Mesenchymal stem cell (in vitro differentiated cells and primary cell): Measurements from ENCODE around the gene TTLL12.

Experiments
- DNase-seq: peaks from one replicate; pipeline ENCODE4 v3.0.0-alpha.2; 2013
- H2AFZ ChIP-seq: one replicate; pipeline ENCODE4 v1.6.1; 2013; ENCODE audit warnings: low read depth, mild to moderate bottlenecking, control low read depth, inconsistent platforms, low read length, moderate library complexity
- H2AK5ac ChIP-seq: 2 replicates; pipeline ENCODE4 v1.6.1; 2013; ENCODE audit warnings: low read length, moderate library complexity, mild to moderate bottlenecking, inconsistent platforms; ENCODE audit not compliant: severe bottlenecking
- H2BK120ac ChIP-seq: one replicate; pipeline ENCODE4 v1.6.1; 2013; ENCODE audit warnings: low read depth, mild to moderate bottlenecking, inconsistent platforms, low read length, moderate library complexity
- H2BK12ac ChIP-seq, 2 experiments: one replicate each; pipeline ENCODE4 v1.6.1; 2013; ENCODE audit warnings: inconsistent platforms in 2 of 2, low read length in 2 of 2, mild to moderate bottlenecking in 2 of 2, moderate library complexity in 2 of 2, control low read depth in 1 of 2
- H2BK15ac ChIP-seq: one replicate; pipeline ENCODE4 v1.6.1; 2013; ENCODE audit warnings: mild to moderate bottlenecking, low read depth, inconsistent platforms; ENCODE audit not compliant: poor library complexity, severe bottlenecking
- H2BK5ac ChIP-seq: 2 replicates; pipeline ENCODE4 v1.6.1; 2013; ENCODE audit warnings: low read depth, mild to moderate bottlenecking, low read length, control low read depth, inconsistent platforms; ENCODE audit not compliant: poor library complexity, severe bottlenecking
- H3K14ac ChIP-seq, 2 experiments: one replicate each; pipeline ENCODE4 v1.6.1; 2013; ENCODE audit warnings: inconsistent platforms in 2 of 2, low read length in 2 of 2, control low read depth in 1 of 2, mild to moderate bottlenecking in 1 of 2, moderate library complexity in 1 of 2
- H3K18ac ChIP-seq, 2 experiments: one replicate each; pipeline ENCODE4 v1.6.1; 2013; ENCODE audit warnings: inconsistent platforms in 2 of 2, low read length in 2 of 2, control low read depth in 1 of 2, low read depth in 1 of 2, mild to moderate bottlenecking in 1 of 2
- H3K23ac ChIP-seq, 2 experiments: one replicate each; pipeline ENCODE4 v1.6.1; 2013; ENCODE audit warnings: inconsistent platforms in 2 of 2, low read length in 2 of 2, mild to moderate bottlenecking in 2 of 2, moderate library complexity in 2 of 2, control low read depth in 1 of 2
- H3K27ac ChIP-seq: 2 replicates; pipeline ENCODE4 v1.5.1; 2013; ENCODE audit warnings: mild to moderate bottlenecking, moderate library complexity, low read length, control low read depth, inconsistent platforms; ENCODE audit not compliant: poor library complexity, severe bottlenecking
- H3K27me3 ChIP-seq, 2 experiments: 2 replicates each; pipeline versions ENCODE4 v1.6.1 to v1.7.0; 2013; ENCODE audit warnings: low read length in 2 of 2, mild to moderate bottlenecking in 2 of 2, moderate library complexity in 2 of 2, control low read depth in 1 of 2, inconsistent platforms in 1 of 2; ENCODE audit not compliant: control insufficient read depth in 1 of 2, insufficient read depth in 1 of 2
- H3K36me3 ChIP-seq, 2 experiments: 2 replicates each; pipeline versions ENCODE4 v1.6.1 to v1.7.0; 2013; ENCODE audit warnings: low read length in 2 of 2, control low read depth in 1 of 2, inconsistent platforms in 1 of 2, low read depth in 1 of 2, mild to moderate bottlenecking in 1 of 2; ENCODE audit not compliant: insufficient read depth in 2 of 2, control insufficient read depth in 1 of 2
- H3K4ac ChIP-seq, 2 experiments: one replicate each; pipeline ENCODE4 v1.6.1; 2013; ENCODE audit warnings: inconsistent platforms in 2 of 2, low read length in 2 of 2, mild to moderate bottlenecking in 2 of 2, moderate library complexity in 2 of 2, control low read depth in 1 of 2, low read depth in 1 of 2
- H3K4me1 ChIP-seq: 2 replicates; pipeline ENCODE4 v1.6.1; 2013; ENCODE audit warnings: low read depth, low read length, control low read depth; ENCODE audit not compliant: control insufficient read depth, insufficient read depth
- H3K4me2 ChIP-seq: 2 replicates; pipeline ENCODE4 v1.6.1; 2013; ENCODE audit warnings: low read length, mild to moderate bottlenecking, inconsistent platforms; ENCODE audit not compliant: poor library complexity, severe bottlenecking
- H3K4me3 ChIP-seq, 2 experiments: 2 replicates each; pipeline versions ENCODE4 v1.5.1 to v1.7.0; 2013; ENCODE audit warnings: low read length in 2 of 2, mild to moderate bottlenecking in 2 of 2, control low read depth in 1 of 2, low read depth in 1 of 2; ENCODE audit not compliant: insufficient read depth in 1 of 2
- H3K79me1 ChIP-seq: replicated peaks from 2 replicates; pipeline ENCODE4 v1.6.1; 2013; ENCODE audit warnings: mild to moderate bottlenecking, control low read depth, low read length, inconsistent platforms; ENCODE audit not compliant: poor library complexity, severe bottlenecking
- H3K9ac ChIP-seq: 2 replicates; pipeline ENCODE4 v1.7.0; 2013; ENCODE audit warnings: mild to moderate bottlenecking, low read length, moderate library complexity
- H3K9me3 ChIP-seq: 2 replicates; pipeline ENCODE4 v1.7.0; 2013; ENCODE audit warnings: mild to moderate bottlenecking, low read length; ENCODE audit not compliant: control insufficient read depth
- H4K8ac ChIP-seq: one replicate; pipeline ENCODE4 v1.6.1; 2013; ENCODE audit warnings: inconsistent platforms, mild to moderate bottlenecking, low read length, moderate library complexity
- H4K91ac ChIP-seq: one replicate; pipeline ENCODE4 v1.6.1; 2013; ENCODE audit warnings: mild to moderate bottlenecking, low read length, inconsistent platforms
- WGBS: methylation state at CpG from one replicate; pipeline ENCODE4 v1.1.7; 2013; ENCODE audit warnings: mixed read lengths; 5-methylcytosine and 5-hydroxymethylcytosine counted together

Gene TTLL12

DNA sequence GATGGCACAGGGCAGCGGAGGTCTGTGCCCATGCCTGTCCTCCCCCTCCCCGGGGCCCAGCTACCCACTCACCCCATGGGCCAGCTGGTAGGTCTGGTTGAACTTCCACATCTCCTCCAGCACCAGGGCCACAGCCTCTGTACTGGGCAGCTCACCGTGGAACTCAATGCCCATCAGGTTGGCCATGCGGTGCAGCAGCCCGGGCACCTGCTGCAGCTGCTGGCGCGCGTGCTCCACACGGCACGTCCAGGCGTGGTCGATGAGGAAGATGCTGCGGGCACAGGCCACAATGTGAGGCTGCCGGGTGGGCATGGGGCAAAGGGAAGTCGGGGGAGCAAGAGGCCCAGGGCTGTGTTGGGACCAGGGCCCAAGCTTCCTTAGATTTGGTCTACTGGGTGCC is 6.3 kb downstream of the TTLL12 start:
- H3K4ac ChIP-seq: no peak overlapping the region
- no peak overlapping the region for H2BK12ac ChIP-seq
- H3K9me3 ChIP-seq: no peaks in the 10 kb centered on the region
- no peak overlapping the region for H3K4me3 ChIP-seq
- no peak overlapping the region for H3K23ac ChIP-seq
- no peak overlapping the region for H4K8ac ChIP-seq
- H2BK120ac ChIP-seq: no peak overlapping the region
- H3K14ac ChIP-seq: no peak overlapping the region
- H2AFZ ChIP-seq: no peak overlapping the region
- peaks cover 39 to 55% of the 10 kb centered on the region in 2 experiments for H3K36me3 ChIP-seq
- no peak overlapping the region for H2AK5ac ChIP-seq
- H3K79me1 ChIP-seq: peaks cover 36% of the 10 kb centered on the region
- no peak overlapping the region for H2BK15ac ChIP-seq
- H3K18ac ChIP-seq: no peak overlapping the region
- H3K4me1 ChIP-seq: peaks cover 18% of the 10 kb centered on the region
- no peak overlapping the region for H3K27ac ChIP-seq
- no peak overlapping the region for H2BK5ac ChIP-seq
- WGBS: 98% methylated on average over 15 of the region's 15 CpGs
- H3K27me3 ChIP-seq: no peaks in the 10 kb centered on the region
- no peak overlapping the region for H3K4me2 ChIP-seq
- DNase-seq: no peak
- no peak overlapping the region for H3K9ac ChIP-seq
- no peak overlapping the region for H4K91ac ChIP-seq

DNA sequence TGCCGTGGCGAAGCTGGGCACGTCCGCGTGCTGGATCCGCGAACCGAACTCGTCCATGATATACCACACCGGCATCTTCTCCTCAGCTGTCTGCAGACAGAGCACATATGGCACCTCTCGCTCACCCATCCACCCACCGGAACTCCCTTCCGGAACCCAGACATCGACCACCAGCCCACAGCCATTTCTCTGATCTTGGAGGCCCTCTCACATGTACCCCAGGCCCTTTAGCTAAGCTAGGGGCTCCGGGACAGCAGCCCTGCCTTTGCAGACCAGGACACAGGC is 7.1 kb downstream of the TTLL12 start:
- H3K4me2 ChIP-seq: no peak overlapping the region
- no peak overlapping the region for H2AFZ ChIP-seq
- WGBS: 98% methylated on average over 15 of the region's 15 CpGs
- DNase-seq: no peak
- H2AK5ac ChIP-seq: no peak overlapping the region
- peaks cover 45 to 63% of the 10 kb centered on the region in 2 experiments for H3K36me3 ChIP-seq
- H3K79me1 ChIP-seq: peaks cover 33% of the 10 kb centered on the region
- no peaks in the 10 kb centered on the region for H3K27me3 ChIP-seq
- no peak overlapping the region for H3K14ac ChIP-seq
- no peaks in the 10 kb centered on the region for H3K9me3 ChIP-seq
- H2BK120ac ChIP-seq: no peak overlapping the region
- H3K23ac ChIP-seq: no peak overlapping the region
- no peak overlapping the region for H3K18ac ChIP-seq
- H3K4me3 ChIP-seq: no peak overlapping the region
- H4K8ac ChIP-seq: no peak overlapping the region
- H3K4me1 ChIP-seq: peaks cover 12% of the 10 kb centered on the region
- no peak overlapping the region for H2BK15ac ChIP-seq
- H2BK12ac ChIP-seq: no peak overlapping the region
- H2BK5ac ChIP-seq: no peak overlapping the region
- H3K4ac ChIP-seq: no peak overlapping the region
- H3K27ac ChIP-seq: no peak overlapping the region
- no peak overlapping the region for H4K91ac ChIP-seq
- no peak overlapping the region for H3K9ac ChIP-seq

GRCh38 chr22:43179146-43179910 is 7.6 kb downstream of the TTLL12 start:
- Histone ChIP-seq H2BK12ac (no peak overlapping the region), H3K18ac (no peak overlapping the region), H3K4me3 (no peak overlapping the region), H3K27me3 (no peaks in the 10 kb centered on the region), H2AK5ac (no peak overlapping the region), H3K9me3 (no peaks in the 10 kb centered on the region), H3K9ac (no peak overlapping the region), H3K36me3 (peaks cover 50 to 68% of the 10 kb centered on the region in 2 experiments), H3K79me1 (peaks cover 29% of the 10 kb centered on the region), H2BK120ac (no peak overlapping the region), H3K27ac (no peak overlapping the region), H4K91ac (no peak overlapping the region), H3K23ac (no peak overlapping the region), H3K4me2 (no peak overlapping the region), H4K8ac (no peak overlapping the region), H3K4ac (no peak overlapping the region), H3K4me1 (peaks cover 9% of the 10 kb centered on the region), H3K14ac (no peak overlapping the region), H2AFZ (no peak overlapping the region), H2BK15ac (no peak overlapping the region), H2BK5ac (no peak overlapping the region)
- WGBS: 97% methylated on average over 25 of the region's 25 CpGs
- DNase-seq: no peak

GRCh38 chr22:43177479-43177878 is 9.5 kb downstream of the TTLL12 start:
- H3K79me1 ChIP-seq: peaks cover 18% of the 10 kb centered on the region
- no peak overlapping the region for H3K18ac ChIP-seq
- H2BK12ac ChIP-seq: no peak overlapping the region
- no peak overlapping the region for H3K4ac ChIP-seq
- 96% methylated on average over 5 of the region's 7 CpGs for WGBS
- no peak overlapping the region for H2AFZ ChIP-seq
- H2BK5ac ChIP-seq: no peak overlapping the region
- no peaks in the 10 kb centered on the region for H3K9me3 ChIP-seq
- H3K4me3 ChIP-seq: no peak overlapping the region
- H4K8ac ChIP-seq: no peak overlapping the region
- no peak overlapping the region for H4K91ac ChIP-seq
- H2AK5ac ChIP-seq: no peak overlapping the region
- H3K4me1 ChIP-seq: peaks cover 4% of the 10 kb centered on the region
- H2BK15ac ChIP-seq: no peak overlapping the region
- H3K36me3 ChIP-seq: peaks cover 66 to 81% of the 10 kb centered on the region in 2 experiments
- H3K9ac ChIP-seq: no peak overlapping the region
- no peak overlapping the region for H3K27ac ChIP-seq
- no peak overlapping the region for H2BK120ac ChIP-seq
- no peaks in the 10 kb centered on the region for H3K27me3 ChIP-seq
- DNase-seq: no peak
- no peak overlapping the region for H3K4me2 ChIP-seq
- no peak overlapping the region for H3K14ac ChIP-seq
- H3K23ac ChIP-seq: no peak overlapping the region
